K562 (cell line): ENCODE data around the gene PPM1D.

Source experiments
- ZFP1 ChIP-seq: fragments of 450-650 bp; formaldehyde crosslinking; IDR thresholded peaks from 2 replicates; pipeline ENCODE4 v1.4.0; 2020; ENCODE audit warnings: mild to moderate bottlenecking, mixed read lengths
- ZNF589 ChIP-seq: fragments of 200-800 bp; sonication (Bioruptor generic); IDR thresholded peaks from 2 replicates; pipeline ENCODE4 v1.6.1; 2016; ENCODE audit warnings: low read depth, missing genetic modification characterization, missing compliant biosample characterization

DNA sequence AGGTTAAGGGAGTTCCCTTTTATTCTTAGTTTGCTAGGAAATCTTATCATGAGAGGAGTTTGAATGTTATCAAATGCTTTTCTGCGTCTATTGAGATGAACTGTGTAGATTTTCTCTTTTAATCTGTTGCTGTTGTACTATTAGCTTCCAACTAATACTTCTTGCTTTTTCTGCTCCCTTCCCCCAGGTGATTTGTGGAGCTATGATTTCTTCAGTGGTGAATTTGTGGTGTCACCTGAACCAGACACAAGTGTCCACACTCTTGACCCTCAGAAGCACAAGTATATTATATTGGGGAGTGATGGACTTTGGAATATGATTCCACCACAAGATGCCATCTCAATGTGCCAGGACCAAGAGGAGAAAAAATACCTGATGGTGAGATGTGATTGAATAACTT is 47.7 kb downstream of the PPM1D start:
- no peak for TF ChIP-seq ZFP1 (CRISPR knock-in tag)
- no peak for TF ChIP-seq ZNF589
